Activated gamma-delta T cell treated with anti-CD3 and anti-CD28 coated beads, Interleukin-2, amount 50 U/mL, for 16 hours (primary cell): ENCODE data around the gene TRAPPC14.

Source experiments
- DNase-seq: peaks from one replicate; pipeline ENCODE4 v3.0.0-alpha.2; 2020; ENCODE audit warnings: low read depth

Gene TRAPPC14

GRCh38 chr7:100124301-100125230, 34.0 kb downstream of the TRAPPC14 start:
- no peak for DNase-seq

GRCh38 chr7:100122568-100122967, 36.0 kb downstream of the TRAPPC14 start:
- no peak for DNase-seq

DNA sequence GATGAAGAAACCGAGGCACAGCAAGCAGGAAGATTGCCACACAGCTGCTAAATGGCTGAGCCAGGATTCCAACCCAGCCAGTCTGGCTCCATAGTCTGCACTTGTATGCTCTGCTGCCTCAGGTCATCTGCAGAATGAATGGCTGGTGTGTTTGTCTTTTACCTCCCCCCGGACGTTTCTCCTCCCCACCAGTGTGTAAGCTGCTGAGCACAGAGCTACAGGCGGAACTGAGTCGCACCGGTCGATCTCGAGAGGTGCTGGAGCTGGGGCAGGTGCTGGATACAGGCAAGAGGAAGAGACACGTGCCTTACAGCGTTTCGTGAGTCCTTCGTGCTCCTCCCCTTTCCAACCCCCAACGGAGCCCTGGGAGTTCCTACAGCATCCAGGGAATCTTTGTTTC, 36.5 kb downstream of the TRAPPC14 start:
- DNase-seq = no peak

DNA sequence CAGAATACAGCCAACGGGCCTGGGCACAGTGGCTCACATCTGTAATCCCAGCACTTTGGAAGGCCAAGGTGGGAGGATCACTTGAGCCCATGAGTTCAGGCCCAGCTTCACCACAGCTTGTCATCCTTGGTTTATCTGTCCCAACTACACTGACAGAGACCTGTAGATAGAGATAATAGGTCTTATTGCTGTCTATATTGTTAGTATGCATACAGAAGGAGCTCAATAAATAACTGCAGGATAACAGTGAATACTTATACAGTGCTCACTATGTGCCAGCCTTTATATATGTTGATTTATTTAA, 37.8 kb downstream of the TRAPPC14 start:
- no peak for DNase-seq

GRCh38 chr7:100119970-100120732, 38.4 kb downstream of the TRAPPC14 start:
- DNase-seq = peak; percentile 52

- DNase-seq = peak; percentile 91
Measured at GRCh38 chr7:100119072-100119969, 39.2 kb downstream of the TRAPPC14 start, which contains the start of the genes CNPY4 and TAF6. TSS of gene CNPY4 (plus strand) at chr7:100119634. CDS start at chr7:100119745, 111 bp downstream. TSS of gene TAF6 (minus strand) at chr7:100119358. CDS start at chr7:100114209, 5,149 bp downstream.

GRCh38 chr7:100118388-100119071, 40.0 kb downstream of the TRAPPC14 start:
- no peak for DNase-seq

DNA sequence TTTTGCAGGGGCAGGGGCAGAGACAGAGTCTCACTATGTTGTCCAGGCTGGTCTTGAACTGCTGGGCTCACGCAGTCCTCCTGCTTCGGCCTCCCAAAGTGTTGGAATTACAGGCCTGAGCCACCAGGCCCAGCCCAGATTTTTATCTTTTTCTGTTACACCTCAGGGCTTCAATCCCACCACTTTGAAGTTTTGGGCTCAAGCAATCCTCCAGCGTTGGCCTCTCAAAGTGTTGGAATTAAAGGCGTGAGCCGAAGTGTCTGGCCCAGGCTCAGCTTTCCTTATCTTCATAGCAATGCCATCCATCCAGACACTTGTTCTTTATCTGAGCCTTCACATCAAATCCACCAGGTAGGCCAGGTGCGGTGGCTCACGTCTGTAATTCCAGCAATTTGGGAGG, 43.5 kb downstream of the TRAPPC14 start:
- no peak for DNase-seq

DNA sequence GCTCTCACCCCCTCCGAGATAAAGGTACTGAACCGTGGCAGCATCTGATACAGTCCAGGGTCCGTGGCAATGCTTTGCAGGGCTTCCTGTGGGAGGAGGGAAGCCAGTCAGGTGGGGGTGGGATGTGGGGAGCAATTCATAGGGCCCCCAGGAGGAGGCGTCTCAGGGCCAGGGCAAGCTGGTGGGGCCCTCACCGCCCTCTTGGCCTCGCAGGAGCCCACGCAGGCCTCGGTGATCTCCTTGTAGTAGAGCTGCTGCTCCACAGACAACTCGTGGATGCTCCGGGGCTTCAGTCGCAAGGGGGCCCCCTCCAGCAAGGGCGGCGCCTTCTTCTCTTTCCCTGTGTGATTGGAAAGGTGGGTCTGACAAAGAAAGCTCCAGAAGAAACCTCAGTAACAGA, 46.6 kb downstream of the TRAPPC14 start:
- DNase-seq = no peak

DNA sequence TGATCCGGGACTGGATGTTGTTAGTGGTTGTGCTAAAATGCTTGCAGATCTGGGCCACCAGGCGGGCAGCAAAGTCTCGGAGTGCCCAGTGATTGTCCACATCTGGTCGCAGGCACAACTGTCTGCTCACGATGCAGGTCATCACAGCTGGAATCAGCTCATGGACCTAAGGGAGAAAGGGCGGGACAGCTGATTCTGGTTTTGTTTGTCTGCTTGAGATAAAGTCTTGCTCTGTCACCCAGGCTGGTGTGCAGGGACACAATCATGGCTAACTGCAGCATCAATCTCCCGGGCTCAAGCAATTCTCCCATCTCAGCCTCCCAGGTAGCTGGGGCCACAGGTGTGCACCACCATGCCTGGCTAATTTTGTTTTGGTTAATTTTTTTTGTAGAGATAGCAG, 47.4 kb downstream of the TRAPPC14 start:
- DNase-seq = no peak

DNA sequence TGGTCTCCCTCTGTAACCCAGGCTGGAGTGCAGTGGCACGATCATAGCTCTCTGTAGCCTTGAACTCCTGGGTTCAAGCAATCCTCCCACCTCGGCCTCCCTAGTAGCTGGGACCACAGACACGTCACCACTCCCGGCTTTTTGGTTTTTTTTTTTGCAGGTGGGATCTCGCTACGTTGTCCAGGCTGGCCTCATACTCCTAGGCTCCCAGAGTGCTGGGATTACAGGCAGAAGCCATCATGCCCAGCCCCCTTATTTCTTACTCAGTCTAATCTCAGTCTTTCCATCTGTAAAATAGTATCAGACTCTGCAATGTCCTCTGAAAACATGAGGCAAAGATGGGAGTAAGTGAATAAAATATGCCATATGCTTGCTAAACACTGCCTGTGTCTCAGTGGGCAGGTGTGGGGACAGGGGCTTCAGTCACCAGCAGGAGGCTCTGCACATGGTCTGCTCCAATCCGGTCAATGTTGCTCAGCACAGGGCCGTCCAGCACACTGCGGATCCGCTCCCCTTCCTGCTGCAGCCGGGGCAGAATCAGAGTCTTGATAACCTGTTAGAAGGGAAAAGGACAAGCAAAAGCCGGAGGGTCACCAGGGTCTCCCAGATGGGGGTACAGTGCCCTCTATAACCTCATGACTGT, 48.9 kb downstream of the TRAPPC14 start:
- DNase-seq = no peak

DNA sequence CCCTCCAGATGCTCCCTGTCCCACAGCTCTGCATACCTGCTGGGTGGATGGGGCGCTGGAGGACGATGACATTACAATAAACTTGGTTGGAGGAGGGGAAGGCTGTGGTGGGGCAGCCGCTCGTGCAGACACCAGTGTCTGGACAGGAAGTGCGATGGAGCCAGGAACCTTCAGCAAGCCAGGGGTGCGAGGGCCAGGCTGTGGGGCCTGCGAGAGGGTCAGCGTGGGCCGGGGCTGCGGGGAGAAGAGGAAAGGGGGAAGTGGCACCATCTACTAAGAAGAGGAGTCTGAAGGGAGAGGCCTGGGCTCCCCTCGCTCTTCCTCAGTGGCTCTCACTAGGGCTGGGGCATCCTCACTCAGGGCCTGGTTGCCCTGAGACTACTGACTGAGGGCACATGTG, 50.6 kb downstream of the TRAPPC14 start:
- DNase-seq = no peak

DNA sequence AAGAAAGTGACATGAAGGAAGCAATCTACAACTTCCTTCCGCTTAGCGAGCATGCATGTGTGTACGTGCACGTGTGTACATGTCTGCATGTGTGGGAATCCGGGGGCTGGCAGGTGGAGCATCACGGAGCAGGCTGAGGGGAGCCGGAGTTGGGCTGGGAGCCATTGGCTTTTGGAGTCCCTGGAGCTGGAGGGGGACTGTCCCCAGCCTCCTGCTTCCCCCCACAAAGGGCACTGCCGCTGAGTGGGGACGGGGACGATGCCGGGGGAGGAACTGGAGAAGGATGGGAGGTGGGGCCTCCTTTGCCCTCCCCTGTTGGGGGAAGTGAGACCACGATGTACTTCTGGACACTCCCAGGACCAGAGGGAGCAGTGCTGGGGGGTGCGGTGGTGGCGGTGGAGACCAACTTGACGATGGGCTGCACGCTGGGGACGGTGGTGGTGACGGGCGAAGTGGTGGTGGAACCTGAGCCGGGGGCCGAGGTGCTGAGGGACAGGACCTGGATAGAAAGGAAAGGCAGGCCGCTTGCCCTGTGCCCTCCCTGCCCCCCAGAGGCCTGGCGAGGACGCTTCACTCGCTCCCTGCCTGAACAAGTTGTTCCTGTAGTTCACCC, 51.3 kb downstream of the TRAPPC14 start:
- no peak for DNase-seq

DNA sequence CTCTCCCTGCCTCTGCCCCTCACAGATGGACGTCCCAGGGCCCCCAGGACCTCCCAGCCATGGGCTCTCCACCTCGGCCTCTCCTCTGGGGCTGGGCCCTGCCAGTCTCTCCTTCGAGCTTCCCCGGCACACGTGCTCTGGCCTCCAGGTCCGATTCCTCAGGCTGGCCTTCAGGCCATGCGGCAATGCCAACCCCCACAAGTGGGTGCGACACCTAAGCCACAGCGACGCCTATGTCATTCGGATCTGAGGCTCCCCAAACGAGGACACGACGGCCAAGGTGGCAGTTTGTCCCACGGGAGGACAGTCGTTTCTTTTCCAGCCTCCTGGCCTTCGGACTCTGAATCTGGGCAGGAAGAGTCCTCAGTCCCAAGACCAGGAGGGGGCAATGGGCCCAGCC, 51.9 kb downstream of the TRAPPC14 start:
- DNase-seq = no peak

GRCh38 chr7:100105534-100105933, 53.0 kb downstream of the TRAPPC14 start:
- no peak for DNase-seq
